HG03575 (cell line): ENCODE results near the gene P2RX4.
"Not testable (repeated sequence)": the region's sequence is repeated elsewhere in the genome, so short reads cannot be mapped to it uniquely, and the experiment has no call there.

Experiments
- ATAC-seq: cut with Tn5 transposase; IDR thresholded peaks from one replicate; pipeline ENCODE4 v1.9.1; 2021; ENCODE audit not compliant: unreplicated experiment, insufficient number of reproducible peaks, low FRiP score; ENCODE audit errors: extremely low read depth

P2RX4 gene

DNA sequence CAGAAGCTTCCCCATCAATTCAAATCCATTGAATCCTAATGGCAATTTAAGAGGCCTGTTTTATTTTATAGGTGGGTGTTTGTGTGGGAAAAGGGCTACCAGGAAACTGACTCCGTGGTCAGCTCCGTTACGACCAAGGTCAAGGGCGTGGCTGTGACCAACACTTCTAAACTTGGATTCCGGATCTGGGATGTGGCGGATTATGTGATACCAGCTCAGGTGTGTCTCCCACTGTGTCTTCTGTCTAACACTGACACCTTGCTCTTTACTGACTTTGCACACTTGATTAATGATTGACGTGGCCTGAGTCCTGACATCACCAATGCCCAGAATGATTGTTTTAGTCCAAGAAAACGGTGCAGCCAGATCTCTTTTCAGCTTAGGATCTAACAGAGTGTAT lies 7.1 kb downstream of the P2RX4 start:
- ATAC-seq, result no peak

GRCh38 chr12:121217761-121218160 lies 7.8 kb downstream of the P2RX4 start:
- ATAC-seq, result no peak

- ATAC-seq, result no peak
These were observed 8.8 kb downstream of the P2RX4 start for GRCh38 chr12:121218588-121219352.

DNA sequence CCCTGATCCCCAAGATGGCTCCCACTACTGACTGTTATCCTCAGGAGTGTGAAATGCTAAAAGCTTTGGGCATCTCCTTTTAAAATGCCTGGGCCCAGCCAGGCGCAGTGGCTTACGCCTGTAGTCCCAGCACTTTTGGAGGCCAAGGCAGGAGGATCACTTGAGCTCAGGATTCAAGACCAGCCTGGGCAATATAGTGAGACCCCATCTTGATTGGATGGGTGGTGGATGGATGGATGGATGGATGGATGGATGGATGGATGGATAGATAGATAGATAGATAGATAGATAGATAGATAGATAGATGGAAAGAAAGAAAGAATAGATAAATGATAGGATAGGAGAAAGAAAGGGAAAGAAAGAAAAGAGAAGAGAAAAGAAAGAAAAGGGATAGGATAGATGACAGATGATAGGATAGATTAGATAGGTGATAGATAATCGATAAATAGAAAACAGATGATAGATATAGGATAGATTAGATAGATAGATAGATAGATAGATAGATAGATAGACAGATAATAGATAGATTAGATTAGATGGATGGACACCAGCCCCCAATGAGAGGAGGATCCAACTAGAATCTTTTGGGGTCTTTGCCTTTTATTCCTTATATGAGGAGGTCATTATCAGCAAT lies 9.5 kb downstream of the P2RX4 start:
- no peak for ATAC-seq

DNA sequence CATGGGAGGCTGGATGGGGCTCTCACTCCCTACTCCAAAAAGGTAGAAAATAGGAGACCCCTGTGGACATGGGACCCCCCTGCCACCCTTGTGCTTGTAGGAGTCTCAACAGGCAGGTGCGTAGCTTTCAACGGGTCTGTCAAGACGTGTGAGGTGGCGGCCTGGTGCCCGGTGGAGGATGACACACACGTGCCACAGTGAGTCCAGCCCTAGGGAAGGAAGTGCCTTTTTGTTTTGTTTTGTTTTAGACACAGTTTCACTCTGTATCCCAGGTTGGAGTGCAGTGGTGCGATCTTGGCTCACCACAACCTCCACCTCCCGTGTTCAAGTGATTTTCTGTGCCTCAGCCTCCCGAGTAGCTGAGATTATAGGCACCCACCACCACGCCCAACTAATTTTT lies 12.9 kb downstream of the P2RX4 start:
- ATAC-seq, result no peak

GRCh38 chr12:121223292-121224285 lies 13.7 kb downstream of the P2RX4 start:
- ATAC-seq, result no peak

DNA sequence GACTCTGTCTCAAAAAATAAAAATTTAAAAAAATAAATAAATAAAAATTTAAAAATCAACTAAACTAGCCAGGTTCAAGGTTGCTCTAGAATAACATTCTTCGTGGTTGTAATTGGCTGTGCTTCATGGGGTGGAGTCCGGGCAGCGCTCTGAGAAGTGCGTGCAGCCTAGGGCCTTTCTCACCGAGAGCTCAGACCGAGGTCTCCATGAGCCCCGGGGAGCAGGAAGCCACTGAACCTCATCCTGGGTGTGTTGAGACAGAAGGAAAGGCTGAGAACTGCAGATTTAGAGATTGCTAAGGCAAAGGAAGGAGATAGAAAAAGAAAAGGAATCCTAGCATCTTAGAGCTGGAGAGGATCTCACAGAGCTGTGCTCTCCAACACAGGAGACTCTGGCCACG lies 14.7 kb downstream of the P2RX4 start:
- ATAC-seq, result no peak

DNA sequence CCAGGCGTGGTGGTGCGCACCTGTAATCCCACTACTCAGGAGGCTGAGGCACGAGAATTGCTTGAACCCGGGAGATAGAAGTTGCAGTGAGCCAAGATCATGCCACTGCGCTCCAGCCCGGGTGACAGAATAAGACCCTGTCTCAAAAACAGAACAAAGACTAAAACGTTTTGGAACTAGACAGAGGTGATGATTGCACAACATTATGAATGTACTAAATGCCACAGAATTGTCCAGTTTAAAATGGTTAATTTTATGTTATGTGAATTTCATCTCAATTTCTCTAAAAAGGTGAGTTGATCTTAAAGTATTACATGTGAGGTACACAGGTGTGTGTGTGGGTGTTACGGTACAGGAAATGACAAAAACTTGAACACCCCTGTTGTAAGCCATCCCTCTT lies 16.5 kb downstream of the P2RX4 start:
- ATAC-seq, result no peak

DNA sequence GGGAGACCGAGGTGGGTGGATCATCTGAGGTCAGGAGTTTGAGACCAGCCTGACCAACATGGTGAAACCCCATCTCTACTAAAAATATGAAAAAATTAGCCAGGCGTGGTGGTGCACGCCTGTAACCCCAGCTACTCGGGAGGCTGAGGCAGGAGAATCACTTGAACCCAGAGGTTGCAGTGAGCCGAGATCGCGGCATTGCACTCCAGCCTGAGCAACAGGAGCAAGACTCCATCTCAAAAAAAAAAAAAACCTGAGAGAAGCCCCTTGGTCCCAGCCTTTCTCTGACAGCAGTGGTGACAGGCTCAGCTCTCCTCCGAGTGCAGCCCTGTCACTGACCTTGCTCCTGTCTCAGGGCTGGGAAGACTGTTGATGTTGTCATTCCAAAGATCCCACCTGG lies 16.9 kb downstream of the P2RX4 start:
- not testable (repeated sequence) for ATAC-seq

DNA sequence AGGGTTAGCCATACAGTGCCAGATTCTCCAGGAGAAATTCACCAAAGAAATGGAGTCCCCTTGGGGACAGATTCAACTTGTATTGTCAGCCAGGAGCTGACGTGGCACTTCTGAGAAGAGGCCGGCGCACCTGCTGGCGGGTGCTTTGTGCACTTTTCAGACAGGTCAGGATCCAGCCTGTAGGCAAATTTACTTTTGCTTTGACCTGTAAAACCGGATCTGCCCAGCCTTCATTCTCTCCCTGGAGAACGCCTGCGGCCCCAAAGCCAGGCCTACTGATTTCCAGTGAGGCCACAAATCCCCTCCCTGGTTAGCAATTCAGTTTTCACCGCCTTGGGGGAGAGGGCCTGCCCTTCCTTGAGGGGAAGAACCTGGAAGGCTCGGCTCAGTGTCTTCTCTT lies 17.4 kb downstream of the P2RX4 start:
- ATAC-seq, result no peak

DNA sequence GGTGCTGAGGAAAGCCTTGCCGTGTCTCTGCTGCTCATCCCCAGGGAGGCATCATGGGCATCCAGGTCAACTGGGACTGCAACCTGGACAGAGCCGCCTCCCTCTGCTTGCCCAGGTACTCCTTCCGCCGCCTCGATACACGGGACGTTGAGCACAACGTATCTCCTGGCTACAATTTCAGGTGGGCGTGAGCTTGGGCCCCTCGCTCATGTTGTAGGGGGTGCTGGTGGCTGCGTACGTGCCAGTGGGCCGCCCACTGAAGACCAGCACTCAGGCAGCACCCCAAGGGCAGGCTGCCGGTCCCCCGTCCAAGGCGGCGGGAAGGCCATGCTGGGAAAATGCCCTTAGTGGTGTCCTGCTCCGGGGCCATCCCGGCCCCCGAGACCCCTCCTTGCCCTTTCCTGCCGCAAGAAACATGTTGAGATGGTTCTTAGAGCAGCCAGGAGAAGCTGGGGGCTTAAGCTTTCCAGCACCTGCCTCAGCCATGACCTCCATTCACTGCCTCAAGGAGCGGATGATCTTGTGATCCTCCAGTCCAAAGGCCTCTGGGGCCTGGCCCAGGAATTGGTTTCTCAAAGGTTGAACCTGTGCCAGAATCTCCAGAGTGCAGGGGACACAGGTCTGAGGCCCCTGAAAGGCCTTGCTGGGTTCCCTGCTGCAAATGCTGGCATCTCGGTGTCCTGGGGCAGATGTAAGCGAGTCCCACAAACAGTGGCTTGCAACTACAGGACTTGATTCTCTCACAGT lies 19.2 kb downstream of the P2RX4 start:
- ATAC-seq, result no peak

GRCh38 chr12:121229826-121230537 lies 20.1 kb downstream of the P2RX4 start:
- not testable (repeated sequence) for ATAC-seq

DNA sequence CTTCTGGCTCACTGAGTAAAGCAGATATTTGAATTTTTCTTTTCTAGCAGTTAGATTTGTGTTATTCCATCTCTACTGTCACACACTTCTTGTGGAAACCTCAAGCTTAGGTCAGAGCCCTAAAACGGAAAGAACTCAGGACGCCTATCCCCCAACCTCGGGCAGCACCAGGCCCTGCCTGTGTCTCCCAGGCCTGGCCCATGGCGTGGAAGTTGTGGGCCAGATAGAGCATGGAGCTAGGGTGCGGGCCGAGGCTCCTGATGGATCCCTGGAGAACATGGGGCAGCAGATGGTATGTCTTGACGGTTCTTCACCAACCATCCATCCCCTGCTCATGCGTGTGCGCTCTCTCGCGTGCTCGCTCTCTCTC lies 20.6 kb downstream of the P2RX4 start:
- no peak for ATAC-seq

- ATAC-seq, result no peak
These were observed 22.2 kb downstream of the P2RX4 start for GRCh38 chr12:121232163-121232562.

GRCh38 chr12:121232977-121233627 lies 23.2 kb downstream of the P2RX4 start:
- no peak for ATAC-seq

GRCh38 chr12:121233628-121234020 lies 23.7 kb downstream of the P2RX4 start:
- ATAC-seq, result no peak

DNA sequence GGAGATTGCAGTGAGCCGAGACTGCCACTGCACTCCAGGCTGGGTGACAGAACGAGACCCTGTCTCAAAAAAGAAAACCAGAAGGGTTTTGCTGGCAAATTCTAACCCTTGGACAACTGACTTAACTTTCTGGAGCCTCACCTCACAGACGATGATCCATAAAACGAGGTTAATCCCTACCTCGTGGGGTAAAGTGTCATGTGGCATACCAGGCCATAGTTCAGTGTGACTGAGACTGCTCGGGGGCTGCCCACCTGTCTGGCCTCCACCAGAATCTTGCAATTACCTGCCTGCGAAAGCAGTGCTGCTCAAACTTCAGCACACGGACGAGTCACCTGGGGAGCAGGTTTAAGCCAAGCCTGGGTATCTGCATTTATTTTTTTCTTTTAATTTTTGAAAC lies 26.8 kb downstream of the P2RX4 start:
- no peak for ATAC-seq

DNA sequence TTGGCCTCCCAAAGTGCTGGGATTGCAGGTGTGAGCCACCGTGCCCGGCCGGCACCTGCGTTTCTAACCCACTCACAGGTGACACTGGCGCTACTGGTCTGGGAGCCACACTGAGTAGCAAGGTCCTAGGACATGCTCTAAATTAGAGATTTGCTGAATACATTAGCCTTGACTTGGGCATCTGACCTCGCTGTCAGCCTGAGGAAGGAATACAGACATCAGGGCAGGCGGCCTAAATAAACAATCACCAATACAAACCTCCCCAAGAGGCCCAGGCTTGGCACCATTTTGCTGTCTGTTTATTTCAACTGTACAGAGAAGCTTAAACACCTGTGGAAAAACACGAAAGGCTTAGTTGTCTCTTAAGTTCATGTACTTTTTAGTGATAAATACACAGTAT lies 27.5 kb downstream of the P2RX4 start:
- ATAC-seq, result no peak
